OCI-LY3 (cell line): ENCODE data around the gene RAB11FIP5.

Source experiments
- CTCF ChIP-seq: fragments of 200-600, 300-600 bp; sonication (generic); IDR thresholded peaks from 2 replicates; pipeline ENCODE4 v1.5.1; 2014; ENCODE audit warnings: antibody characterized with exemption, low read length, low read depth
- EZH2phosphoT487 ChIP-seq: fragments of 200-600 bp; shearing (Covaris generic); IDR thresholded peaks from 2 replicates; pipeline ENCODE4 v1.6.1; 2018; ENCODE audit warnings: antibody characterized with exemption, mixed run types, low read depth

- TF ChIP-seq CTCF, result peak; percentile 83
- no peak for TF ChIP-seq EZH2phosphoT487
These were observed 43.9 kb upstream of the RAB11FIP5 start for GRCh38 chr2:73156539-73157124.
